Suprapubic skin (tissue), 3 donors: ENCODE measurements around the gene PMEPA1.

Experiments used
- EP300 ChIP-seq: sonication (generic); formaldehyde crosslinking; IDR thresholded peaks from one replicate; pipeline ENCODE4 v1.6.1; 2017; ENCODE audit warnings: antibody characterized with exemption
- POLR2A ChIP-seq, 2 donors: fragments of 450-650 bp; IDR thresholded peaks; one replicate each; pipeline ENCODE4 v1.6.1; 2017; ENCODE audit warnings: antibody characterized with exemption in 2 of 2, mild to moderate bottlenecking in 2 of 2, moderate library complexity in 2 of 2
- TF ChIP-seq, protein P1 (sequence below), 2 donors: fragments of 200-600 bp in 1 of 2; fragments of 450-650 bp in 1 of 2; sonication (generic) in 1 of 2; IDR thresholded peaks; one replicate each; pipeline ENCODE4 v1.5.1; 2016 to 2019; ENCODE audit warnings: antibody characterized with exemption in 2 of 2, mild to moderate bottlenecking in 1 of 2, moderate library complexity in 1 of 2

DNA sequence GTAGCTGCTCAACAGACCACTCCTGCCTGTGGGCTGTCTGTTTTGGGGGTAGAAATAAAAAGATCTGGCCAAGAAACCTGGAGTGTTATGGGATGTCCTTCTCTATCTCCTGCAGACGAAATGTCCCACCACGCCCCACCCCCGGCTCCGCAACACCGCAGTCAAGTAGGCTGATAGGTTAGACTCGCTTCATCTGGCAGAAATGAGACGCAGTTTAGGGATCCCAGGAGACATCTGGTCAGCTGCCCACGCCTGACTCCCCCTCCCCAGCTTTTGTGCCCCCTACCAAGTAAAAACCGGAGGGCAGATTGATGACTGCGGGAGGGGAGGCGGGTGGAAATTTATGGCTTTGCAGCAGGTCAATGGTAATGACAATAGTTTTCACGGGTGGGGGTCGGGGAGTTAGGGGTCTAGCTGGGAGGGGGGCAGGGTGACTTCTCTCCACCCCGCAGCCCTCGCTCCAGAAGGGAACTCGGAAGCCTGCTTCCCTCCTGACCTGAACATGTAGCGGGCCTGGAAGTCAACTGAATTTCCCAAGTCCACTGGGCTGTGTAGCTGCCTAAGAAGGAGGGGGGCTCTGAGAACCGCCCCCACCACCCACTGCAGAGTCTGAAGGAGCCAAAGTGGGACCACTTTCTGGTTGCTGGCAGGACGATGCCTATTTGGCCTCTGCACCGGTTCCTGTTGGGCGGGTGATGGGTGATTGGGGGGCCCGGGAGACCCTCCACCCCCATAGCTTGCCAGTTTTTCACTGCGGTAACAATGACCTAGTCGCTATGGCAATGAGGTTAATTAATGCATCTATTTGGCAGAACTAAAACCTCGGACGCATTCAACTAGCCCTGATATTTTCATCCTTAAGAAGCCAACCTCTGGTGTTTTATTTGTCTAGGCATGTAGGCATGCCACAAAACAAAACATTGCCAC lies 25.7 kb downstream of the PMEPA1 start:
- no peak for TF ChIP-seq POLR2A (IDR thresholded peaks at IDR 0.05)
- TF ChIP-seq, protein P1, sequence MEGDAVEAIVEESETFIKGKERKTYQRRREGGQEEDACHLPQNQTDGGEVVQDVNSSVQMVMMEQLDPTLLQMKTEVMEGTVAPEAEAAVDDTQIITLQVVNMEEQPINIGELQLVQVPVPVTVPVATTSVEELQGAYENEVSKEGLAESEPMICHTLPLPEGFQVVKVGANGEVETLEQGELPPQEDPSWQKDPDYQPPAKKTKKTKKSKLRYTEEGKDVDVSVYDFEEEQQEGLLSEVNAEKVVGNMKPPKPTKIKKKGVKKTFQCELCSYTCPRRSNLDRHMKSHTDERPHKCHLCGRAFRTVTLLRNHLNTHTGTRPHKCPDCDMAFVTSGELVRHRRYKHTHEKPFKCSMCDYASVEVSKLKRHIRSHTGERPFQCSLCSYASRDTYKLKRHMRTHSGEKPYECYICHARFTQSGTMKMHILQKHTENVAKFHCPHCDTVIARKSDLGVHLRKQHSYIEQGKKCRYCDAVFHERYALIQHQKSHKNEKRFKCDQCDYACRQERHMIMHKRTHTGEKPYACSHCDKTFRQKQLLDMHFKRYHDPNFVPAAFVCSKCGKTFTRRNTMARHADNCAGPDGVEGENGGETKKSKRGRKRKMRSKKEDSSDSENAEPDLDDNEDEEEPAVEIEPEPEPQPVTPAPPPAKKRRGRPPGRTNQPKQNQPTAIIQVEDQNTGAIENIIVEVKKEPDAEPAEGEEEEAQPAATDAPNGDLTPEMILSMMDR (IDR thresholded peaks at IDR 0.05): no peak
- no peak for TF ChIP-seq EP300
